Ovary (tissue), 3 donors: ENCODE measurements around the gene COMMD7.

ENCODE experiments used
- EP300 ChIP-seq: sonication (generic); formaldehyde crosslinking; IDR thresholded peaks from one replicate; pipeline ENCODE4 v1.6.1; 2017; ENCODE audit warnings: antibody characterized with exemption
- POLR2A ChIP-seq: fragments of 450-650 bp; IDR thresholded peaks from one replicate; pipeline ENCODE4 v1.6.1; 2017; ENCODE audit warnings: antibody characterized with exemption, mild to moderate bottlenecking, moderate library complexity
- TF ChIP-seq, protein P1 (sequence below), 3 donors: fragments of 450-650 bp in 2 of 3; fragments of 200-600 bp in 1 of 3; IDR thresholded peaks; one replicate each; pipeline versions ENCODE4 v1.5.1 to v1.8.0; 2016 to 2022; ENCODE audit warnings: antibody characterized with exemption in 3 of 3, mild to moderate bottlenecking in 1 of 3
- donor health status: DM: no; HTN: no; CAD: no.

DNA sequence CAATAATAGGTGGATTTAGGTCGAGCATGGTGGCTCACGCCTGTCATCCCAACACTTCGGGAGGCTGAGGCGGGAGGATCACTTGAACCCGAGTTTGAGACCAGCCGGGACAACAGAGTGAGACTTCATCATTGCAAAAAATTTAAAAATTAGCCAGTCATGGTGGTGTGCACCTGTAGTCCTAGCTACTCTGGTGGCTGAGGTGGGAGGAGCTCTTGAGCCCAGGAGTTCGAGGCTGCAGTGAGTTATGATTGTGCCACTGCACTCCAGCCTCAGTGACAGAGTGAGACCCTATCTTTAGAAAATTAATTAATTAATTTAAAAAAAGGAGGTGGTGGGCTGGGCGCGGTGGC, 56.1 kb downstream of the COMMD7 start:
- TF ChIP-seq, protein P1, sequence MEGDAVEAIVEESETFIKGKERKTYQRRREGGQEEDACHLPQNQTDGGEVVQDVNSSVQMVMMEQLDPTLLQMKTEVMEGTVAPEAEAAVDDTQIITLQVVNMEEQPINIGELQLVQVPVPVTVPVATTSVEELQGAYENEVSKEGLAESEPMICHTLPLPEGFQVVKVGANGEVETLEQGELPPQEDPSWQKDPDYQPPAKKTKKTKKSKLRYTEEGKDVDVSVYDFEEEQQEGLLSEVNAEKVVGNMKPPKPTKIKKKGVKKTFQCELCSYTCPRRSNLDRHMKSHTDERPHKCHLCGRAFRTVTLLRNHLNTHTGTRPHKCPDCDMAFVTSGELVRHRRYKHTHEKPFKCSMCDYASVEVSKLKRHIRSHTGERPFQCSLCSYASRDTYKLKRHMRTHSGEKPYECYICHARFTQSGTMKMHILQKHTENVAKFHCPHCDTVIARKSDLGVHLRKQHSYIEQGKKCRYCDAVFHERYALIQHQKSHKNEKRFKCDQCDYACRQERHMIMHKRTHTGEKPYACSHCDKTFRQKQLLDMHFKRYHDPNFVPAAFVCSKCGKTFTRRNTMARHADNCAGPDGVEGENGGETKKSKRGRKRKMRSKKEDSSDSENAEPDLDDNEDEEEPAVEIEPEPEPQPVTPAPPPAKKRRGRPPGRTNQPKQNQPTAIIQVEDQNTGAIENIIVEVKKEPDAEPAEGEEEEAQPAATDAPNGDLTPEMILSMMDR (IDR thresholded peaks at IDR 0.05) = no peak
- no peak for TF ChIP-seq EP300
- TF ChIP-seq POLR2A = no peak
